Liver (tissue), 9 donors: Measurements from ENCODE around the gene MLLT3. TPM values are rescaled to one million over a fixed set of nuclear protein-coding genes. Genes with fewer than 3 reads are reported as not detected.

Experiments used
- DNase-seq: peaks from one replicate; pipeline ENCODE4 v3.0.0-alpha.2; 2017; ENCODE audit warnings: low spot score
- H3K27ac ChIP-seq, 2 donors: one replicate each; pipeline ENCODE4 v1.7.0; 2013; ENCODE audit warnings: inconsistent platforms in 2 of 2, low read length in 2 of 2, control low read depth in 1 of 2, low read depth in 1 of 2, mild to moderate bottlenecking in 1 of 2
- H3K27me3 ChIP-seq, 4 donors: one replicate each; pipeline versions ENCODE4 v1.6.1 to v1.7.0; 2013; ENCODE audit warnings: low read length in 3 of 4, inconsistent platforms in 1 of 4, mild to moderate bottlenecking in 1 of 4, moderate library complexity in 1 of 4; ENCODE audit not compliant: control insufficient read depth in 4 of 4, insufficient read depth in 4 of 4
- H3K36me3 ChIP-seq, 4 donors: one replicate each; pipeline versions ENCODE4 v1.6.1 to v1.7.0; 2013; ENCODE audit warnings: low read length in 3 of 4, mild to moderate bottlenecking in 3 of 4, low read depth in 1 of 4, moderate library complexity in 1 of 4; ENCODE audit not compliant: control insufficient read depth in 4 of 4, insufficient read depth in 3 of 4
- H3K4me1 ChIP-seq, 4 donors: one replicate each; pipeline versions ENCODE4 v1.6.1 to v1.7.0; 2013; ENCODE audit warnings: low read length in 3 of 4, mild to moderate bottlenecking in 3 of 4, moderate library complexity in 1 of 4; ENCODE audit not compliant: control insufficient read depth in 4 of 4, insufficient read depth in 4 of 4
- H3K4me3 ChIP-seq, 3 donors: one replicate each; pipeline versions ENCODE4 v1.6.1 to v1.7.0; 2013; ENCODE audit warnings: low read length in 3 of 3, control low read depth in 1 of 3, low read depth in 1 of 3, mild to moderate bottlenecking in 1 of 3
- H3K9ac ChIP-seq, 2 donors: one replicate each; pipeline ENCODE4 v1.7.0; 2013; ENCODE audit warnings: low read length in 2 of 2, mild to moderate bottlenecking in 2 of 2, moderate library complexity in 2 of 2, control low read depth in 1 of 2, low read depth in 1 of 2
- H3K9me3 ChIP-seq, 4 donors: one replicate each; pipeline versions ENCODE4 v1.6.1 to v1.7.0; 2013; ENCODE audit warnings: low read length in 3 of 4; ENCODE audit not compliant: control insufficient read depth in 4 of 4
- ATF3 ChIP-seq: IDR thresholded peaks from 2 replicates; pipeline ENCODE4 v1.6.1; 2016; ENCODE audit warnings: antibody characterized with exemption
- CTCF ChIP-seq: fragments of 150-350 bp; IDR thresholded peaks from 2 replicates; pipeline ENCODE4 v1.5.1; 2017; ENCODE audit warnings: improper control_type of control experiment, low read depth, low read length; ENCODE audit not compliant: missing input control
- EGR1 ChIP-seq, 2 donors: IDR thresholded peaks; 2 replicates each; pipeline ENCODE4 v1.6.1; 2016 to 2018; ENCODE audit warnings: antibody characterized with exemption in 2 of 2, low read depth in 2 of 2
- FOXA1 ChIP-seq: IDR thresholded peaks from 2 replicates; pipeline ENCODE4 v1.6.1; 2016; ENCODE audit warnings: antibody characterized with exemption
- FOXA2 ChIP-seq: IDR thresholded peaks from 2 replicates; pipeline ENCODE4 v1.6.1; 2016; ENCODE audit warnings: antibody characterized with exemption
- GABPA ChIP-seq, 2 donors: IDR thresholded peaks in 1 of 2; conservative IDR thresholded peaks in 1 of 2; 2 replicates each; pipeline ENCODE4 v1.6.1; 2016; ENCODE audit warnings: antibody characterized with exemption in 2 of 2, mild to moderate bottlenecking in 1 of 2, moderate library complexity in 1 of 2
- HNF4A ChIP-seq, 2 donors: conservative IDR thresholded peaks; 2 replicates each; pipeline ENCODE4 v1.6.1; 2016; ENCODE audit warnings: antibody characterized with exemption in 2 of 2, mild to moderate bottlenecking in 2 of 2
- HNF4G ChIP-seq: IDR thresholded peaks from 2 replicates; pipeline ENCODE4 v1.6.1; 2016; ENCODE audit warnings: antibody characterized with exemption
- JUND ChIP-seq, 2 donors: IDR thresholded peaks; 2 replicates each; pipeline ENCODE4 v1.6.1; 2016; ENCODE audit warnings: antibody characterized with exemption in 2 of 2
- MAX ChIP-seq: IDR thresholded peaks from 2 replicates; pipeline ENCODE4 v1.6.1; 2016; ENCODE audit warnings: antibody characterized with exemption
- NR2F2 ChIP-seq: IDR thresholded peaks from 2 replicates; pipeline ENCODE4 v1.6.1; 2016; ENCODE audit warnings: antibody characterized with exemption
- RAD21 ChIP-seq, 2 donors: IDR thresholded peaks; 2 replicates each; pipeline ENCODE4 v1.6.1; 2016; ENCODE audit warnings: antibody characterized with exemption in 2 of 2, mild to moderate bottlenecking in 2 of 2
- REST ChIP-seq: IDR thresholded peaks from 2 replicates; pipeline ENCODE4 v1.6.1; 2016; ENCODE audit warnings: antibody characterized with exemption, mild to moderate bottlenecking
- RXRA ChIP-seq, 2 donors: IDR thresholded peaks; 2 replicates each; pipeline ENCODE4 v1.6.1; 2017 to 2018; ENCODE audit warnings: antibody characterized with exemption in 2 of 2, mild to moderate bottlenecking in 1 of 2
- SP1 ChIP-seq: IDR thresholded peaks from 2 replicates; pipeline ENCODE4 v1.6.1; 2018; ENCODE audit warnings: antibody characterized with exemption, mild to moderate bottlenecking
- TAF1 ChIP-seq: conservative IDR thresholded peaks from 2 replicates; pipeline ENCODE4 v1.6.1; 2016; ENCODE audit warnings: antibody characterized with exemption, mild to moderate bottlenecking
- YY1 ChIP-seq: IDR thresholded peaks from 2 replicates; pipeline ENCODE4 v1.6.1; 2016; ENCODE audit warnings: antibody characterized with exemption, mild to moderate bottlenecking
- ZBTB33 ChIP-seq: IDR thresholded peaks from 2 replicates; pipeline ENCODE4 v1.6.1; 2016; ENCODE audit warnings: antibody characterized with exemption
- WGBS: extraction: QIAGEN DNeasy Blood & Tissue Kit; methylation state at CpG from one replicate; pipeline ENCODE4 v1.1.7; 2013; 5-methylcytosine and 5-hydroxymethylcytosine counted together
- polyA plus RNA-seq, 2 donors: library from polyadenylated mRNA; stranded (reverse) in 1 of 2; unstranded in 1 of 2; fragments of 200-250 nt in 1 of 2; fragments of >200 nt in 1 of 2; fragmentation: Nextera tagmentation in 1 of 2; extraction: Ambion mirVana in 1 of 2; gene quantifications; one replicate each; pipeline versions ENCODE4 v1.2.1 to v1.2.3, GENCODE V29; 2013 to 2015
- total RNA-seq, 2 donors: library from RNA; depleted of rRNA; stranded (reverse); fragments of >200 nt; gene quantifications; one replicate each; pipeline ENCODE4 v1.2.3, GENCODE V29; 2014
- donor health status: healthy.
- donor health status: healthy.
- donor health status: healthy.
- donor health status: healthy.
- donor health status: healthy.

MLLT3 gene
- total and polyA plus RNA-seq, 4 donors: 0.79 to 25.5 (median 1.3) TPM

GRCh38 chr9:20326516-20326915, 295.8 kb downstream of the MLLT3 start:
- TF ChIP-seq REST (no peak), MAX (no peak), HNF4A (conservative IDR thresholded peaks at IDR 0.05) (no peak), ATF3 (no peak), RAD21 (IDR thresholded peaks at IDR 0.05) (no peak), JUND (IDR thresholded peaks at IDR 0.05) (no peak), EGR1 (IDR thresholded peaks at IDR 0.05; ENCODE audit: low read depth in 2 of 2) (no peak), SP1 (no peak), HNF4G (no peak), FOXA1 (no peak), CTCF (no peak), NR2F2 (no peak), GABPA (IDR thresholded peaks at IDR 0.05 in 1 of 2, conservative IDR thresholded peaks at IDR 0.05 in 1 of 2) (no peak), YY1 (no peak), FOXA2 (no peak), RXRA (IDR thresholded peaks at IDR 0.05) (no peak), TAF1 (no peak), ZBTB33 (no peak)
- H3K9me3 ChIP-seq: no peaks in the 10 kb centered on the region
- H3K9ac ChIP-seq: no peak overlapping the region
- H3K4me3 ChIP-seq: no peak overlapping the region
- no peaks in the 10 kb centered on the region for H3K36me3 ChIP-seq
- no peak overlapping the region for H3K27ac ChIP-seq
- no peak for DNase-seq
- peaks cover 0 to 4% (median 0%) of the 10 kb centered on the region in 4 donors for H3K27me3 ChIP-seq
- H3K4me1 ChIP-seq: no peaks in the 10 kb centered on the region
- WGBS: 67% methylated on average over 2 of the region's 2 CpGs
